Islet precursor cell (in vitro differentiated cells): ENCODE data around the gene EXD3.
A peak's percentile ranks its signal among the peaks of the same experiment; 100 is the strongest.

Experiments
- DNase-seq: peaks from one replicate; pipeline ENCODE4 v3.0.0-alpha.2; 2018

EXD3 gene

DNA sequence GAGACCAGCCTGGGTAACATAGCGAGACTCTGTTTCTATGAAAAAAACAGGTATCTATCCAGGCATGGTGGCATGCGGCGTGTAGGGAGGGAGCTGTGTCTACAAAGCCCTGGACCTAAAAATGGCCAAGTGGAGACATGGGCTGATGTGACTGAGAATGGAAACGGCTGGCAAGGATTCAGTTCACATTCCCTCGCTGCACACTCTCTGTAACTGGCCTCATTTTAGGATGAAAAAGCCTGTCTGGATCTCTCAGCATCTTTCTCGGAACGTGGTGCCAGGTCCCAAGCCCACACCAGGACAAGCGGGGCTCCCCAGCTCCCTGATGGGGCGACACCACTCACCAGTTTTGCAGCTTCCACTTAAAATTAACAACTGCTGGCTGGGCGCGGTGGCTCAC is 13.4 kb downstream of the EXD3 start:
- no peak for DNase-seq

DNA sequence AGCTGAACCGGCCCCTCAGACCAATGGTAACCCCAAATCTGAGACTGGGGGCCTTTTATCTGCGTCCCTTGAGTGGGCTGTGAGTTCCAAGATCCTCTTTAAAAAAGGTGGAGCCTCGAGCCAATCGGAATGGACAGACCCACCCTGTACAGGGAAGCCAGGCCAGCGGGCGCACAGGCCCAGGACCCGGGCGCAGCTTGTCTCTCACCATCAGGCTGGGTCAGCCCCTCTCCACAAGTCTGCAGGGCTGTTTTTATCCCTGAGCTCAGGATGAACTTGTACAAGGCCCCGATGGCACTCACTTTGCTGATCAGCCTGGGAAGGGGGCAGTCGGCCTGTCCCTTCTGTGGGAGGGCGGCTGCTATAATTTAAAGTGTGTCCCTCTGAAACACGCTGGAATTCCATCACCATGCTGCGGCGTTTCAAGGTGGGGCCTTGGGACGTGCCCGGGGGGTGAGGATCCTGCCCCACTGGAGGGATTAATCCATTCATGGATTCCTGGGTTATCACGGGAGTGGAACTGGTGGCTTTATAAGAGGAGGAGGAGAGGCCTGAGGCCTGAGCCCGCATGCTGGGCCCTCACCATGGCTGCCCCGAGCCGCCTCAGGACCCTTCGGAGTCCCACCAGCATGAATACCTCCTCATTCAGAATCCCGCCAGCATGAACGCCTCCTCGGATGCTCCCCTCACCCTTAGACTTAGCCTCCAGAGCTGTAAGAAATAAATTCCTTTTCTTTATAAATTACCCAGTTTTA is 14.1 kb downstream of the EXD3 start:
- no peak for DNase-seq

DNA sequence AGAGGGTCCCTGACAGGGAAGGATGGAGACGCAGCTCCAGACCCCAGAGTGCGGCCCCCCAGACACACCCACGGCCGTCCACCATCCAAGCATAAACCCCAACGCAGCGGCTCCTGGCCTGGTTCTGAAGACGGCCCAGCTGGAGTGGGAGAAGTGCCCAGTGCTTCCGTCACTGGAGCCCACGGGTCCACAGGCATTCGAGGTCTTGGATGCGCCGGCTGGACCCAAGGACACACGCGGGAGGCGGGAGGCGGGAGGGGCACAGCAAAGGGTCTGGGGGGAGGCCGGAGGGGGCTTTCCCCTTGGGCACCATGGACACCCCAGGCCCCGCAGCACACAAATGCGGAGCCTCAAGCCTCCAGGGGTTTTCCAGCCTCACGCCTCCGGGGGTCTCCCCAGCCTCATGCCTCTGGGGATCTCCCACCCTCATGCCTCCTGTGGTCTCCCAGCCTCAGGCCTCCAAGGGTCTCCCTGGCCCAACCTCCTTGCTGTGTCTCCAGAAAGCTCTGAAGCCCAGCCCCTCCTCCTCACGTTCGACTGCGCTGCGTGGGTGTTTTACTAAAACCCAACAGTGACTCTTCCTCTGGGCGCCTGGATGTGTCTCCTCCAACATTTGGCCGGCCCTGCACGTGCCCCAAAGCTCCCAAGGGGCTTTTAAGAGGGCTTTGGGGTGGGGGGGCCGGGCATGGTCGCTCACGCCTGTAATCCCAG is 15.2 kb downstream of the EXD3 start:
- DNase-seq: no peak

DNA sequence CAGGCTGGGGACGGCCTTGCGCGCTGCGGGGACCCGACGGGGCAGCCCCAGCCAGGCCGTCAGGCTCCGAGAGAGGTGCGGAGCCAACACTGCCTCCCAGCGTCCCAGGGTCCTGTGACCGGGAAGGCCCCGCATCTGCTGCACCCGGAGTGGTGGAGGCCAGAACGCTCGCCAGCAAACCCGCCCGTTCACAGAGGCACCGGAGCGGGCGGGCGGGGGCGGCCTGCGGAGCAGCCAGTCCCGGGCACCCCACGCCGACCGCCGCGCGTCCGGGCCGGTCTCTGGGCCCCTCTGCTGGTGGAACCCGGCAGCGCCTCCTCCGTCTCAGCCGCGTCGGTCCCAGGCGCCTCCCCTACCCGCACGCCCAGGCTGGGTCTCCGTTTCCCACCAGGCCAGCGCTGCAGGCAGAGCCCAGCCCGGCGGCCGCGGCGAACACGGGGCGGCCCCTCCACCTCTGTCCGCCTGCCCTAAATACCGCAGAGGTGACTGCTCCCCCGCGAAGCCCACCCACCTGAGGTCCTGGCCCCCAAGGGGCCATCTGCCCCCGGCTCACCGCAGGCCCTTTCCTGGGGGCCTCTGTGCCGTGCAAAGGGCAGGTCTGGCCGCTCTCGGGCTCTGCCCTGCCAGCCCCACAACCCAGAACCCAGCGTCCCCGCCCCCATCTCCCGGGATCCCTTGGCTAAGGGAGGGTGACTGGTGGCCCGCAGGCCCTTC is 15.9 kb downstream of the EXD3 start:
- DNase-seq: peak; percentile 88

DNA sequence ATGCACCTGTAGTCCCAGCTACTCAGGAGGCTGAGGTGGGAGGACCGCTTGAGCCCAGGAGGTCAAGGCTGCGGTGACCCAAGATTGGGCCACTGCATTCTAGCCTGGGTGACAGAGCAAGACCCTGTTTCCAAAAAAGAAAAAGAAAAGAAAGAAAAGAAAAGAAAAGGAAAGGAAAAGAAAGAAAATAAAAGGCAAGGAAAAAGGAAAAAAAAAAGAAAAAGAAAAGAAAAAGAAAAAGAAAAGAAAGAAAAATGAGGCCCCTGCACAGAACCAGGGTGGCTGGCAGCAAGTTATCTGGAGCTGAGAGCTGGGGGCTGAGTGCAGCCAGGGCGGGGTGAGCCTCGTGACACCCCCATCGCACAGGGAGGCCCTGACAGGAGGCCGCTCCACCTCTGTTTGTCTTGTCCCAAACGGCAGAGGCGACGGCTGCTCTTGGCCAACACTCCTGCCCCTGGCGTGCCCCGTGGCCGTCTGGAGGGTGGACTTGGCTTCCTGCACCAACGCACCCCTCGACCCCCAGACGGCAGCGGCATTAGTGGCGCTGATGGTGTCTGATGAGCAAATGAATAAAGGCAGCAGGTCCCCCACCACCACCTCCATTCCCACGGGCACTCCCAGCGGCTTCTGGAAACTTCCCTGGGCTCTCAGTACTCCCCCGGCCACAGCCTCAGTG is 16.7 kb downstream of the EXD3 start:
- no peak for DNase-seq

DNA sequence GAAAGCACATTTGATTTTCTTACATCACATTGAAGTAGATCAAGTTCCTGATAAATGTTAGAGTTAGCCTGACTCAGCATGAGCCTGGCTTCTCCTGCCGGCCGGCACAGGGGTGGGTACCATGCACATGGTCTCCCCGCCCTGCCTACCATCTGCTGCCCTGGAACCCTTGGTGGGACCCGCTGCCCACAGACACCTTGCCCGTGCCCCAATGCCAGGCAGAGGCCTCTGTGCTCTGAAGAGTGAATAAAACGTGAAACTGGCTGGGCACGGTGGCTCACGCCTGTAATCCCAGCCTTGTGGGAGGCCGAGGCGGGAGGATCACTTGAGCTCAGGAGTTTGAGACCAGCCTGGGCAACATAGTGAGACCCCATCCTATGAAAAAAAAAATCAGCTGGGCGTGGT is 17.3 kb downstream of the EXD3 start:
- no peak for DNase-seq

DNA sequence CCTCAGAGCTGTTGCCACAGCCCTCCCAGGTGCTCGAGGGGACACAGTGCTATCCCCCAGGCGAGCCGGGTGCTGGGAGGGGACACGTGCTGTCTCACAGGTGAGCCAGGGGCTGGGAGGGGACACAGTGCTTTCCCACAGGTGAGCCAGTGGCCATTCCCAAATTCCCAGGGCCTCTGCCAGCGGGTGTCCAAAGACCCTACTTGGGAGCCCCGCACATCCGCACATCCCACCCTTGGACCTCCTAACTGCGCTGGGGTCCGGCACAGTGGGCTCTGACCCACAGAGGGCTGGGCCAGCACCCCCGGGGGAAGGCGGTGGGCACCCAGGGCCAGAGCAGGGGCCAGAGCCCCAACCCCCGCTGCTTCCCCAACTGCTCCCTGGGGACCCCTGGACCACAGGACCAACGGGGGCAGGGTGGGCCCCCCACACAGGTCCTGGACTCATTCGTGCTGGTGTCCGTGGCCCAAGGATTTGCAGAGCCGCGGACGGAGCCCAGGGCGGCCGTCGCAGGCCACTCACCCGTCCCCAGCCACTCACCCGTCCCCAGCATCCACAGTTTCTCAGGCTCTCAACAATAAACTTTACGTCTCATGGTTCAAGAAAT is 17.9 kb downstream of the EXD3 start:
- no peak for DNase-seq

DNA sequence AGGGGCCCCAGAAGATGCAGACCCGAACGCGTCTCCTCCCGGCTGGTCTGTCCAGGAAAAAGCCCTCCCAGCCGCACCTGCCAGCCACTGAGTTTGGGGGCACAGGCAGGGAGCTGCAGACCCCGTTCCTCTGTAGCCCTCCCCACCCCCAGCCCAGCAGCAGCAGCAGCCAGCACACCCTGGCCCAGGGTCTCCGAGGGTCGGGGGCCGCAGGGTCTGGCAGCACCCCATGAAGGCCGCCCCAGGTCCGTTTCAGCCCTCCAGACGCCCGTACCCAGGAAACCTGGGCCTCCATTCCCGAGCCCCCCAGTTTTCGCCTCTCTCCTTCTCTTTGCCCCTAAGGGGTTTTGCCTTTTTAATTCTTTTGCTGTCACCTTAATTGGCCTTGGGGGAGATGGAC is 19.7 kb downstream of the EXD3 start:
- DNase-seq: no peak

DNA sequence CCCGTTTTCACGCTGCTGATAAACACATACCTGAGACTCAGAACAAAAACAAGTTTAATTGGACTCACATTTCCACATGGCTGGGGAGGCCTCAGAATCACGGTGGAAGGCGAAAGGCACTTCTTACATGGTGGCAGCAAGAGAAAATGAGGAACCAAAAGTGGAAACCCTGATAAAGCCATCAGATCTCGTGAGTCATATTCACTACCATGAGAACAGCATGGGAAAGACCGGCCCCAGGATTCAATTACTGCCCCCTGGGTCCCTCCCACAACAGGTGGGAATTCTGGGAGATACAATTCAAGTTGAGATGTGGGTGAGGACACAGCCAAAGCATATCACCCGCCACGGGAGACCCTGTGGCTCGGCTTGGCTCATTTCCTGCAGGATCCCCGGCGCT is 20.2 kb downstream of the EXD3 start:
- no peak for DNase-seq

DNA sequence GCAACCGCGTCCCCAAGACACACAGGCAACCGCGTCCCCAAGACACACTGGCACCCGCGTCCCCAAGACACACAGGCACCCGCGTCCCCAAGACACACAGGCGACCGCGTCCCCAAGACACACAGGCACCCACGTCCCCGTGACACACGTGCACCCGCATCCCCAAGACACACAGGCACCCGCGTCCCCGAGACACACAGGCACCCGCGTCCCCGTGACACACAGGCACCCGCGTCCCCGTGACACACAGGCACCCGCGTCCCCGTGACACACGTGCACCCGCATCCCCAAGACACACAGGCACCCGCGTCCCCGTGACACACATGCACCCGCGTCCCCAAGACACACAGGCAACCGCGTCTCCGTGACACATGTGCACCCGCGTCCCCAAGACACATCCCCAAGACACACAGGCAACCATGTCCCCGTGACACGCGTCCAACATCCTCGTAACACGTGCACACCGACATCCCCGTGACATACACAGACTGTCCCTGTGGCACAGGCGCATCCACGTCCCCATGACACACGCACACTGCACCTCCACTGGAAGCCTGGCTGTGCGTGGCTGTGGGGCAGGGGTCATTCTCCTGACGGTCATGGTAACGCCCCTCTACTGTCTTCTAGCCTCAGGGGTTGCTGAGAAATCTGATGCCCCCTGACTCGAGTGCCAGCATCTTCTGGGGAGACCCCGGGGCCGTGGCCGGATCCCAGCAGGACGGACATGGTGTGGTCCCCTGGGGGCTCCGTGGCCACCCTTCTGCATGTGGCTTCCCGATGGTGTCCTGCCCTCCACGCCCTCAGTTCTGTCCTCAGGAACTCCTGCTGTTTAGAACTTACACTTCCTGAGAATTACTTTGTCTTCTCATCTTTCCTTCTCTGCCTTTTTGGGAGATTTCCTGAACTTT is 24.1 kb downstream of the EXD3 start:
- no peak for DNase-seq

DNA sequence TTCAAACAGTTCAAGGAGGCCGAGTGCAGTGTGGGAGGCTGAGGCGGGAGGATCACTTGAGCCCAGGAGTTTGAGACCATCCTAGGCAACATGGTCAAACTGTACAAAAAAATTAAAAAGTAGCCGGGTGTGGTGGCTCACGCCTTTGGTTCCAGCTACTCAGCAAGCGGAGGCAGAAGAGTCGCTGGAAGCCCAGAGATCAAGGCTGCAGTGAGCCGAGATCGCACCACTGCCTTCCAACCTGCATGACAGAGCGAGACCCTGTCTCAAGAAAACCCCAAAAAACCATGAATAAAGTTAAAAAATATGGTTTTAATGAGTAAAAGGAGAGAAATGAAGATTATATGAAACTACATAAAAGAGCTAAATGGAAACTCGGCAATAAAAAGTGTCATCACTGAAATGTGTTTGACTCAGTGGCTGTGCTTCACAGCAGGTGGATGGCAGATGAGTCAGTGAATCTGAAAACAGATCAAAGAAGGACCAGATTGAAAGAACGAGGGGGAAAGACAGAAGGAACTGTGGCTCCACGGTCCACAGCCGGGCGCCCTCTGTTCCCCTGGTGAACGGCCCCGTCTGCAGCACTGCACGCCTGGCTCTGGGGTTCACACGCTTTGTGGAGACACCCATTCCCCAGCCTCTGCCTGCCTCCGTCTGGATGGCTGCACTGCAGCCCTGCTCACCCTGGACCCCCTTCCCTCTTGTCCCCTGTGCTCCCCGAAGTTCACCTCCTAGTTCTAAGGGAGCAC is 25.1 kb downstream of the EXD3 start:
- DNase-seq: no peak

DNA sequence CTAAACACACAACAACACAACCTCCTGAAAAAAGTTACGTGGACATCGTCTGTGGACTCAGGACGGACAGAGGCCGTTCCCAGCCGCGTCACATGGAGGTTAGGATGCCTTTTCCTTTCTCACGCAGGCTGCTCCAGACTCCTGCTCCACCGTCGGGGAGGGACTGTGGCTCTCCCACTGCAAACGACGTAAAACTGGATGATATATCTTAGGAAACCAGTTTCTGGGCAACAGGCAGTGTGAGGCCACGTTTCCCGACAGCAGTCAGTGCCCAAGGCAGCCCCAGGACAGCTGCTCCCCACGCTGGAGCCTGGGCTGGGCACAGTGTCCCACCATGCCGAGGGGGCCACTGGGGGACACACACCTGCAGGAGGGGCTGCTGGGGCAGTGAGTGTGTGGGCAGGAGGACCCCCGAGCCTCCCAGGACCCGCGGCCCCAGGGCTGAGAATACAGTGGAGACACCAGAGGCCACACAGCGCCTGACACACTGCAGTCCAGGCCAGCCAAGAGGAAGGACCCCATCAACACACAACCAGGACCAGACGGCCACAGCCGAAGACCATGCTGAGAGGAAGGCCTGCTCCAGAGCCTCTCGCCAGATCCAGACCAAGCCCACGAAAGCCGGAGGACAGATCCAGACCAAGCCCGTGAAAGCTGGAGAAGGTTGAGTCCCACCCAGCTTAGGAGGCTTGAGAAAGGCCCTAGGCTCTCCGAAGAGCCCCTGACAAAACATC is 26.2 kb downstream of the EXD3 start:
- no peak for DNase-seq

DNA sequence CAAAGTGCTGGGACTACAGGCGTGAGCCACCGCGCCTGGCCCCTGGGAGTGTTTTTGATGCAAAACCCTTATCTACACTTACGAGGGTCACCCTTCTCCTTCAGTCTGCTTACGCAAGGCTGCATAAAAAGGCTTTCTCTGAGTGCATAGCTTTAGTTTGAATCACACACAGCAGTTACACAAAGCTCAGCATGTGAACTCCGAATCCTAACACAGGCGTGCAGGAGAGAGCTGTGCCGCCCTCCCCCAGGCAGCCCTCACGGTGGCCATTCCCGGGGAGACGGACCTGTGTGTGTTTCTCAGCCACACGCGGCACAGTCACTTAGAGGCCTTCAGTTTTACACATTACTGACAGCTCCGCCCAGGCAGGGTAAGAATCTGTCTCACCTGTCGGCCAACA is 26.7 kb downstream of the EXD3 start:
- DNase-seq: no peak

DNA sequence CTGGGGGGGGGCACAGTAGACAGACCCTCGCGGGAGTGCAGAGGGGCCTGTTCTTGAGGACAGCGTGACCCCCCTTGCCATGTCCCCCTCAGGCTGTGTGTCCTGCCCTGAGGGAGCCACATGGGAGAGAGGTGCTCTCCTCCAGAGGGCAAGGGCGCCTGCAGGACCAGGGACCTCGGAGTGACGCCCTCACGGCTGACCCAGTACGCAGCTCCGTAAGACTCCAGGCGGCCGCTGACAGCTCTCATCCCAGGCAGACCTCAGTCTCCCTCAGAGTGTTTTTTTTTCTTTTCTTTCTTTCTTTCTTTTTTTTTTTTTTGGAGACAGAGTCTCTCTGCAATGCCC is 27.3 kb downstream of the EXD3 start:
- DNase-seq: no peak

DNA sequence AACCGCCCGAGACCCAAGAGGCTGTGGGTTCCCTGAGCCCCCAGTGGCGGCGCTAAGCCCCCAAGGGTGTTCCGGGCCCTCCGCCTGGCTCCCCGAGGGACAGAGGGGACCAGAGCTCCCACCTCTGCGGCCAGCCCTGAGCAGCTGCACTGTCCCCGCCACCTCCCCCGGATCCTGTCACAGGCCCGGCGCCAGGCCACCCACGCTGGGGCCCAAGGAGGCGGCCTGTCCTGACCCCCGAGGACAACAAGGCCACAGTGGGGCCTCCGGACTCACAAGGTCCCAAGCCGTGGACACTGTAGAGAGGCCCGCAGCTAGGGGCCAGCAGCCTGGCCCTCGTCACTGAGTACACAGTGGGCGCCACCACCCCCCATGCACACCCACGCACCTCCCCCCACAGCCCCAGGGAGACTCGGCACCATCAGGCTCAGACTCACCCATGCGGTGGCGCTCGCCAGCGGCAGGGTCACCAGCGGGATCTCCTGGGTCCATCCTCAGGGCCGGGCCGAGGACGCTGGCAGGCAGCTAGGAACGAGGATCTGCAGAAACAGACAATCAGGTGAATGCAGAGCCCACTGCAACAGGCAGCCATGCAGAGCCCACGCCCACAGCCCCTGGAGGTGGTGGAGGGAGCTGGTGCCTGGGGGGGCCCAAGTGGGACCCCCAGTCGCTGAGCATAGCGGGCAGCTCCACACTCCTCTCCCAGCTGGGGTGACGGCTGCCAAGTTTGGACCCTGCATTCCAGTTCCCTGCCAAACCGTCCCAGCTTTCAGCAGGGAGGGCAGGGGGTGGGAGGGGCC is 27.9 kb downstream of the EXD3 start:
- DNase-seq: no peak

DNA sequence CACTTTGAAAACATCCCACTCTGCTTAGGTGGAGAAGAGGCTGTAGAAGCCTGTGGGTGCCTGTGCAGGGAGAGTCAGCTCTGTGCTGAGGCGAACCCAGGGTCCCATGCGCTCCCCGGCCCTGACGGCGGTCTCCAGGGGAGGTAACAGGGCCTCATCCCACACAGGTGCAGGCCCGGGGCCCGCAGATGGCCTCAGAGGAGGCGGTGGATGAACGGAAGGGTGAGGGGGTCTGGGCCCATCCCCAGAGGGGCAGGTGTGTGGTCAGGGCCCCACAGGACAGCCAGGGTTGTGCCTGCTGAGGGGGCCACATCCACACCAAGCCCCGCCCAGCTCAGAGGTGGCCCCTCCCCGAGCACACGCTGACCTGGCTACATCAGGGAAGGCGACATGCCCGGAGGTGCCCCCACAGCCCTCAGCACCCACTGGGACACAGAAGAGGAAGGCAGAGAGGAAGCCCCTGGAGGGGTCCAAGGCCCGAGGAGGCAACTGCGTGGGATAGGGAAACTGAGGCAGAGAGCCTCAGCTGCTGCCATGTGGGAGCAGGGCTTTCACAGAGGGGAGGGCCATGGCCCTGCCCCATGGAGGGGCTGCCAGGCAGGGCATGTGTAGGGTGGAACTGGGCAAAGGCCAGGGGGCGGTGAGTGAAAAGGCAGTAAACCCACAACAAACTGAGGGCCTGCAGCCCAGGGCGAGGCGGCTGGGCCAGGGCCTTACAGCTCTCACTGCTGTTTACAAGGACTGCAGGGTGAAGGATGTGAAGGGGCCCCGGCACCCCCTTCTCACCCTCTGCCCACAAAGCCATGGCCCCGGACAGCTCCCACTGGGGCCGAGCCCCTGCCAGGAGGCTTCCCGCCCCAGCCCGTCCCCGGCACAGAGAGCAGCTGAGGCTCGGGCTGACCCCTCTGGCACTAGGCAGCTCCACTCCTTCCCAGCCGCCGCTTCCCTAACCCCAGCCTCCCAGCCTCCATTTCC is 29.5 kb downstream of the EXD3 start:
- DNase-seq: no peak

DNA sequence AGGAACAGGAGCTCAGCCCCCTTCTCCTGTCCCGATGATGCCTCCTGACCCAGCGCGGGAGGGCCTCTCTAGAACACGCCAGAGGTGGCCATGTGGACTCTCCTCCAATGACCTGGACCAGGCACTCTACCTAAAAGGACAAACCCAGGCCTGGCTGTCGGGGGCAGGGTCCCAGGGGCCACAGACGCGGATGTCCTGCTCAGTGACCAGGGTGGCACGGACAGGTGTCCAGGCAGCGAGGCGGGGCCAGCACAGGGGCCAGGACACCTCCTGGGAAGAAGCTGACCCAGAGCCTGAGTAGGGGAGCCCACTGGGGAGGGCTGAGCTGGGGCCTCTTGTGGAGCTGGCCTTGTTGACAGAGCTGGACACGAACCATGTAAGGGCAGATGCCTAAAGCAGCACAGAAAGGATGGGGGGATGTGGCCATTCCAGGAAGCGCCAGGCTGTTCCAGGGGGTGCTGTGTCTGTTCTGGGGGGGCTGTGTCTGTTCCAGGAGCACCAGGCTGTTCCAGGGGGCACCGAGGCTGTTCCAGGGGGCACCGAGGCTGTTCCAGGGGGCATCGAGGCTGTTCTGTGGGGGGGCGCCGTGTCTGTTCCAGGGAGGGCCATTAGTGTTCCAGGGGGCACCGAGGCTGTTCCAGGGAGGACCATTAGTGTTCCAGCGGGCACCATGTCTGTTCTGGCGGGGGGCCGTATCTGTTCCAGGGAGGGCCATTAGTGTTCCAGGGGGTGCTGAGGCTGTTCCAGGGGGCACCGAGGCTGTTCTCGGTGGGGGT is 30.5 kb downstream of the EXD3 start:
- no peak for DNase-seq

DNA sequence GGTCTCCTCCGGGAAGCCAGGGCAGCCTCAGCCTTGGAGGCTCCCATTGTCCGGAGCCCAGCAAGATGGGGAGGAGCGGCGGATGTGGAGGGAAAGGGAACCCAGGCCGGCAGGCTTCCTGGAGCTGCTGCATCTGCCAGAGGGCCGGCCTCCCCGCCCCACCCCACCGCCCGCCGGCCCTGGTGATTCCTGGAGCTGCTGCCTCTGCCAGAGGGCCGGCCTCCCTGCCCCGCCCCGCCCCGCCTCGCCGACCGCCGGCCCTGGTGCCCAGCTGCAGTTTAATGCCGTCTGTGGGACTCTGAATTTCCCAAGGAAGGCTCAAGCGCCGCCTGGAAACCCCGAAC is 31.6 kb downstream of the EXD3 start:
- DNase-seq: no peak
